Measurements from ENCODE around the gene ERI3. TPM values are rescaled to one million over a fixed set of nuclear protein-coding genes. Genes with fewer than 3 reads are reported as not detected.

The ERI3 gene
- total RNA-seq, 1 donor from 2014 or later, result 37.9 TPM

DNA sequence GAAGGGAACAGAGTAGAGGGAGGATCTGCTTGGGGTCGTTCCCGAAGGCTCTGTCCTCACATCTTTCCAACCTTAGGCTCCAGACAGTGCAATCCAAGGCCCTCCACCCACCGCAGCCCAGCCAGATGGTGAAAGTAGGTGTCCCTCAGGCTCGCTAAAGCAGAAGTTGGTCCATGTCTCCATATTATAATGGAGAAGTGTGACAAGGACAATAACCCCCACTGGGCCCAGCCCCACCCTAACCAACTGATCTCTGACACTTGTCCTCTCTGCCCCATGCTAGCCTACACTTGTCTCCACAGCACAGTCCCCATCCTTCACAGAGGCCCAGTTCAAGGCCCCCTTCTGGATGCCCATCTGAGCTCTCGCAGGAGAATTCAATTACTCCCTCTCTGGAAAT, 93.1 kb downstream of the ERI3 start:
- ATAC-seq (ENCODE audit: low read depth) (no peak), DNase-seq (no peak)
- H3K36me3 Mint-ChIP-seq (ENCODE audit: low read depth), result peaks cover 12% of the 10 kb centered on the region
- intact Hi-C loops (cut with micrococcal nuclease), result no loop called here
- no peaks in the 10 kb centered on the region for H3K27me3 Mint-ChIP-seq
- H3K4me1 Mint-ChIP-seq, result peaks cover 3% of the 10 kb centered on the region
- TF ChIP-seq, protein P1, sequence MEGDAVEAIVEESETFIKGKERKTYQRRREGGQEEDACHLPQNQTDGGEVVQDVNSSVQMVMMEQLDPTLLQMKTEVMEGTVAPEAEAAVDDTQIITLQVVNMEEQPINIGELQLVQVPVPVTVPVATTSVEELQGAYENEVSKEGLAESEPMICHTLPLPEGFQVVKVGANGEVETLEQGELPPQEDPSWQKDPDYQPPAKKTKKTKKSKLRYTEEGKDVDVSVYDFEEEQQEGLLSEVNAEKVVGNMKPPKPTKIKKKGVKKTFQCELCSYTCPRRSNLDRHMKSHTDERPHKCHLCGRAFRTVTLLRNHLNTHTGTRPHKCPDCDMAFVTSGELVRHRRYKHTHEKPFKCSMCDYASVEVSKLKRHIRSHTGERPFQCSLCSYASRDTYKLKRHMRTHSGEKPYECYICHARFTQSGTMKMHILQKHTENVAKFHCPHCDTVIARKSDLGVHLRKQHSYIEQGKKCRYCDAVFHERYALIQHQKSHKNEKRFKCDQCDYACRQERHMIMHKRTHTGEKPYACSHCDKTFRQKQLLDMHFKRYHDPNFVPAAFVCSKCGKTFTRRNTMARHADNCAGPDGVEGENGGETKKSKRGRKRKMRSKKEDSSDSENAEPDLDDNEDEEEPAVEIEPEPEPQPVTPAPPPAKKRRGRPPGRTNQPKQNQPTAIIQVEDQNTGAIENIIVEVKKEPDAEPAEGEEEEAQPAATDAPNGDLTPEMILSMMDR (IDR thresholded peaks at IDR 0.05), result no peak
- ChIA-PET CTCF (no interaction called here), POLR2A (no interaction called here)
- no peak overlapping the region for H3K27ac Mint-ChIP-seq
- H3K9me3 Mint-ChIP-seq, result no peaks in the 10 kb centered on the region
- no peak overlapping the region for H3K4me3 Mint-ChIP-seq

DNA sequence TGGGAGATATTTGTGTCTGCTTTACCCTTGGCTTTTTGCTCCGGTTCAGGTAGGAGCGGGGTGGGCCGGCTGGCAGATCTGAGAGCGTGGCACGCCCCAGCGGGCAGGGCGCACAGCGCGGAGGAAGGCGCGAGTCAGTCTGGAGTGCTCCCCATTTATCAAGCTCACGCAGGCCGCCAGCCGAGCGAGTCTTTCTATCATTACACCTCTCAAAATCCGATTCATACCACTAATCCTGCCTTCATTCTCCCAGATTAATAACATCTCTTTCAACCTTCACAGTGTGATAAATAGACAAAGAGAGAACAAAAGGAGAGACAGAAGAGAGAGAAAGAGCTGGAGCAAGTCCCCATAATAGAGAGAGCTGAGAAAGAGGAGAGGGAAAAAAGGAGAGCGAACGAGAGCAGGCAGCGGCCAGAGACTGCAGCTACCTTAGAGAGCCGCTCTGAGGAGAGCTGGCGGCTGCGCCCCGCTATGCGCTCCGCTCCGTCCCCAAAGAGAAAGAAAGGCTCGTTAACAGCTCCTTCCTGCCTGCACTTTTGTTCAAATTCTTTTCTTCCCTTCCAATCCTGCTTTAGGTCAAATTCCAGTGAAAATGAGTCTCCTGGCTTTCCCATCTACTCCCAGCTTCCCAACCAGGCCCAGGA, 93.8 kb downstream of the ERI3 start:
- Mint-ChIP-seq H3K4me3 (no peak overlapping the region), H3K9me3 (no peaks in the 10 kb centered on the region), H3K36me3 (ENCODE audit: low read depth) (peaks cover 18% of the 10 kb centered on the region), H3K4me1 (peaks cover 3% of the 10 kb centered on the region), H3K27me3 (no peaks in the 10 kb centered on the region), H3K27ac (no peak overlapping the region)
- ChIA-PET CTCF (no interaction called here), POLR2A (no interaction called here)
- no peak for DNase-seq
- no peak for ATAC-seq (ENCODE audit: low read depth)
- intact Hi-C loops (cut with micrococcal nuclease), result no loop called here
- TF ChIP-seq, protein P1 (IDR thresholded peaks at IDR 0.05), result no peak

DNA sequence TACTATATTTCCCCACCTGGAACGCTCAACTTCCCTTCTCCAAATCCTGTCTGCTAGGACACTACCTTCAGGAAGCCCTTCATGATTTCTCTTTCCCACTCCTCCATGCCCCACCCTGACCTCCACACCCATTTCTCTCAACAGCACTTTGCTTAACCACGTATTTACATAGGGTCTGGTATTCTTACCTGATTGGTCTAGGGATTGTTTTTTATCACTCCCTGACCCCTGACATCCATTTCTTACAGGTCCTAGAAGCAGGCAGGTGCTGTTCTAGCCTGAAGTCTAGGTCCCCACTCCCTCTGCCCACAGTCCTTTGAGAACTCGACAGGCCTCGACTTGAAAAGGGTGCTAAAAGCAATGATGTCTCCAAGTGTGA, 94.3 kb downstream of the ERI3 start:
- no peaks in the 10 kb centered on the region for H3K9me3 Mint-ChIP-seq
- no peak for ATAC-seq (ENCODE audit: low read depth)
- intact Hi-C loops (cut with micrococcal nuclease), result no loop called here
- no peak overlapping the region for H3K4me3 Mint-ChIP-seq
- TF ChIP-seq, protein P1 (IDR thresholded peaks at IDR 0.05), result no peak
- POLR2A ChIA-PET, result no interaction called here
- H3K36me3 Mint-ChIP-seq (ENCODE audit: low read depth), result peaks cover 18% of the 10 kb centered on the region
- peaks cover 3% of the 10 kb centered on the region for H3K4me1 Mint-ChIP-seq
- CTCF ChIA-PET, result no interaction called here
- DNase-seq, result no peak
- H3K27ac Mint-ChIP-seq, result no peak overlapping the region
- H3K27me3 Mint-ChIP-seq, result no peaks in the 10 kb centered on the region

DNA sequence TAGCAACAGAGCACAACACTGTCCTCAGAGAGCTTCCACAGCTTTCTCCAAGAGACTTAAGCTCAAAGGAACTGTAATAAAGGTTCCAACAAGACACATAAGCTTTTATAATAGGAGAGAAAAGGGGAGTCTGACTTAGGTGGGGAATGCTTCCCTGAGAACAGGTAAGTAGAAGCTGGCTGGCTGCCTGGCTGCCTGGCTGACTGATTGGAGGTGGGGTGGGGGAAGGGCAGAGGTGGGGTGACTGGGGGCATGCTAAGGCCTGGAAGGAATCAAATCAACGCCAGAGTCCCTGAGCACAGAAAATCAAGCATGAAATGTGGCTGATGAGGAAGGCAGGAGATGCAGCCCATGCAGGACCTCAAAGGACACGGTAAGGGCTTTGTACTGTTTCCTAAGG, 96.0 kb downstream of the ERI3 start:
- Mint-ChIP-seq H3K4me1 (peaks cover 1% of the 10 kb centered on the region), H3K36me3 (ENCODE audit: low read depth) (peaks cover 13% of the 10 kb centered on the region), H3K27me3 (no peaks in the 10 kb centered on the region), H3K9me3 (no peaks in the 10 kb centered on the region), H3K27ac (no peak overlapping the region), H3K4me3 (no peak overlapping the region)
- no peak for ATAC-seq (ENCODE audit: low read depth)
- TF ChIP-seq, protein P1 (IDR thresholded peaks at IDR 0.05), result no peak
- intact Hi-C loops (cut with micrococcal nuclease), result no loop called here
- POLR2A ChIA-PET, result no interaction called here
- CTCF ChIA-PET, result no interaction called here
- no peak for DNase-seq

DNA sequence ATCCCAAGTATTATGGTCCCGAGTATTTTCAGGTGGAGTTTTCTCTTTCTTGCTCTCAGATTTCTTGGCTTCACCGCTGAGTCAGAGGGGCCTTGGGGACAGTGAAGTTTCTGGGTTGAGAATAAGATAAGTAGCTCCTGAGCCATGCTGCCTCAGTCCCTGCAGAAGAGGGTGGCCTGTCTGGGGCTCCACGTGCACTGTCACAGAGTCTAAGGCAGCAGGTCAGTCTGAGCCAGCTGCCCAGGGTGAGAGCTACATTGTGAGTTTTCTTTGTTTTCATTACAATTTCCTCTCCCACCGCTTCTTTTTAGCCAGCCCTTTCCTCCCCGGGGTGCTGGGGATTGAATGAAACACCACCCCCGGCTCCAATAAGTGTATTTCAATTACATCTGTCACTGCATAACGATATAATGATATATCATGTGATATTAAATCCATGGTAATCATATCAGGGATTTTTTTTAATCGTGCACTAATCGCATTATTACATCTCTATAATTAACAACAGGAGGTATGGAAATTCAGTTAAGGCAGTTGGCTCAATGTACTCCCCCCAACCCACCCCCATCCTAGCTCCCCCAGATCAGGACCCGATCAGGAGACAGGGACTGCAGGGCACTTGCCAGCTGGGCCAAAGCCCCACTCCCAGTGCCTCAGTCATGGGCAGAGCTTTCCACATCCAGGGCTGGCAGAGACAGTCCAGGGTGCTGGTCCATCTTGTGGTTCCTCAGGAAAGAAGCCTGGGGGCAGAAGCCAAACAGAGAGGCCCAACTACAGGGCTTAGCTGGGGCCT, 98.1 kb downstream of the ERI3 start:
- Mint-ChIP-seq H3K36me3 (ENCODE audit: low read depth) (peaks cover 9% of the 10 kb centered on the region), H3K27me3 (no peaks in the 10 kb centered on the region), H3K9me3 (no peaks in the 10 kb centered on the region), H3K27ac (no peak overlapping the region), H3K4me1 (no peaks in the 10 kb centered on the region), H3K4me3 (no peak overlapping the region)
- ChIA-PET CTCF (no interaction called here), POLR2A (no interaction called here)
- DNase-seq (no peak), ATAC-seq (ENCODE audit: low read depth) (no peak)
- intact Hi-C loops (cut with micrococcal nuclease), result no loop called here
- TF ChIP-seq, protein P1 (IDR thresholded peaks at IDR 0.05), result no peak
